Measurements from ENCODE around the gene MED23. TPM values are rescaled to one million over a fixed set of nuclear protein-coding genes. Genes with fewer than 3 reads are reported as not detected.

Gene MED23
- total and polyA plus RNA-seq, 10 of the 15 experiments (the other 5 are each of a cell fraction or from before 2014, with no cell fraction given), result 7.1 to 42.9 (median 19.6) TPM

- H3K4me1 ChIP-seq (ENCODE audit: control insufficient read depth, insufficient read depth, low read length), result no peaks in the 10 kb centered on the region
- H3K9ac ChIP-seq (ENCODE audit: control insufficient read depth, insufficient read depth, low read length), result no peak overlapping the region
- H3K4me3 ChIP-seq, result no peak overlapping the region
- ATAC-seq (no peak), FAIRE-seq (no peak), DNase-seq (ENCODE audit: low read depth, low spot score) (no peak)
- H3K36me3 ChIP-seq (ENCODE audit: control insufficient read depth in 2 of 2, insufficient read depth in 2 of 2, low read length in 1 of 2), result no peaks in the 10 kb centered on the region
- H3K9me3 ChIP-seq (replicated peaks; ENCODE audit: control insufficient read depth, insufficient read depth, low read length), result no peaks in the 10 kb centered on the region
- WGBS (ENCODE audit: insufficient coverage, insufficient replicate concordance, low lambda C conversion rate, missing lambda C conversion rate), result 45% methylated on average over 2 of the region's 2 CpGs
- in situ Hi-C loops (cut with MboI), result no loop called here
- ChIA-PET RAD21 (ENCODE audit: unreplicated experiment) (no interaction called here), CTCF (no interaction called here), POLR2A (no interaction called here), SMC1A (ENCODE audit: uncharacterized antibody, unreplicated experiment) (interaction anchor here (0.6 to 0.9 kb wide), 2 partner anchors 10 to 16 kb away, joined by 3 to 4 read pairs; no protein-coding TSS in a partner anchor)
- no TSS peak for BruUV-seq (replicated peaks)
- H3K27ac ChIP-seq (ENCODE audit: control insufficient read depth, insufficient read depth), result no peak overlapping the region
- H3K4me2 ChIP-seq (ENCODE audit: control insufficient read depth, insufficient read depth), result no peak overlapping the region
- peaks cover 0 to 3% of the 10 kb centered on the region in 2 experiments; a peak in 2 of 4 replicates for H3K27me3 ChIP-seq (replicated peaks in 1 of 2; ENCODE audit: control insufficient read depth in 2 of 2, insufficient read depth in 2 of 2, low read length in 1 of 2)
- intact Hi-C loops (cut with micrococcal nuclease; ENCODE audit: unreplicated experiment), result no loop called here
- no peak overlapping the region for H2AFZ ChIP-seq (ENCODE audit: control insufficient read depth, low read depth, low read length)
- H4K20me1 ChIP-seq (ENCODE audit: control insufficient read depth, insufficient read depth), result no peaks in the 10 kb centered on the region
- no peaks in the 10 kb centered on the region for H3K79me2 ChIP-seq (ENCODE audit: control insufficient read depth, insufficient read depth, low read length)
- TF ChIP-seq SRF (IDR thresholded peaks at IDR 0.05; ENCODE audit: low read depth in 2 of 2, low read length in 2 of 2) (no peak), NFYB (IDR thresholded peaks at IDR 0.05; ENCODE audit: insufficient read depth, low read depth, low read length) (no peak), JUNB (IDR thresholded peaks at IDR 0.05) (no peak), GABPA (IDR thresholded peaks at IDR 0.05; ENCODE audit: low read depth) (no peak), POLR2AphosphoS5 (IDR thresholded peaks at IDR 0.05; ENCODE audit: low read length) (no peak), FOXM1 (IDR thresholded peaks at IDR 0.05; ENCODE audit: low read depth, low read length) (no peak), CBX3 (IDR thresholded peaks at IDR 0.05; ENCODE audit: borderline replicate concordance, low read depth) (no peak), BCL3 (IDR thresholded peaks at IDR 0.05; ENCODE audit: borderline replicate concordance, insufficient read depth, low read depth, low read length, poor library complexity, severe bottlenecking) (no peak), ZNF592 (IDR thresholded peaks at IDR 0.05) (no peak), RELB (IDR thresholded peaks at IDR 0.05; ENCODE audit: low read depth) (no peak), YBX1 (IDR thresholded peaks at IDR 0.05) (no peak), SMAD5 (IDR thresholded peaks at IDR 0.05; ENCODE audit: low read depth) (no peak), ZBTB40 (IDR thresholded peaks at IDR 0.05; ENCODE audit: borderline replicate concordance) (no peak)
Measured at GRCh38 chr6:131673184-131673583, 45.1 kb upstream of the MED23 start.

Measured in GM12878 (cell line).